A549 (cell line): Measurements from ENCODE around the gene G6PC1. TPM values are rescaled to one million over a fixed set of nuclear protein-coding genes. Genes with fewer than 3 reads are reported as not detected.

Source experiments
- ATAC-seq, 2 experiments: fragments of 200-7000 bp in 1 of 2; fragments of >200 bp in 1 of 2; cut with Nextera tagmentation in 1 of 2; cut with Tn5 transposase in 1 of 2; 3 replicates each; pipeline versions ENCODE4 v1.8.0 to v1.9.1; 2018 to 2020; ENCODE audit warnings: mild to moderate bottlenecking in 1 of 2, moderate library complexity in 1 of 2
- CTCF ChIA-PET: fragments of 300-600 bp; sonication (Branson Sonifier 250); formaldehyde crosslinking; extraction: SDS; loops from one replicate; lab custom pipeline; 2021; ENCODE audit warnings: antibody characterized with exemption, inconsistent platforms; lab: Yijun Ruan, JAX
- POLR2A ChIA-PET: fragments of 350-600 bp; formaldehyde crosslinking; extraction: SDS; loops from one replicate; lab custom pipeline; 2021; ENCODE audit warnings: antibody characterized with exemption, inconsistent platforms; lab: Yijun Ruan, JAX
- DNase-seq, 2 experiments: peaks; one replicate each; pipeline versions ENCODE4 v3.0.0 to v3.0.0-alpha.2; 2011 to 2016; ENCODE audit warnings: low read depth in 1 of 2, low spot score in 1 of 2
- FAIRE-seq: peaks from 2 replicates; lab custom pipeline; 2011; peaks lifted over from hg19 to GRCh38; lab: Jason Lieb, UNC
- H3K27ac ChIP-seq, 2 experiments: fragments of >200 bp; sonication (Bioruptor Twin); formaldehyde crosslinking; 3 replicates each; pipeline ENCODE4 v1.5.1; 2016 to 2017
- H3K4me1 ChIP-seq: fragments of >200 bp; sonication (Bioruptor Twin); formaldehyde crosslinking; 3 replicates; pipeline ENCODE4 v1.6.1; 2016
- H3K4me2 ChIP-seq: fragments of >200 bp; sonication (Bioruptor Twin); formaldehyde crosslinking; 3 replicates; pipeline ENCODE4 v1.6.1; 2016
- H3K4me3 ChIP-seq: fragments of >200 bp; sonication (Bioruptor Twin); formaldehyde crosslinking; 3 replicates; pipeline ENCODE4 v1.5.1; 2016
- H3K9me3 ChIP-seq: fragments of >200 bp; sonication (Bioruptor Twin); formaldehyde crosslinking; 3 replicates; pipeline ENCODE4 v1.6.1; 2016
- CBX2 ChIP-seq: fragments of 200-600 bp; sonication (generic); IDR thresholded peaks from 2 replicates; pipeline ENCODE4 v1.6.1; 2016; ENCODE audit warnings: low read depth, mild to moderate bottlenecking, borderline replicate concordance
- CEBPB ChIP-seq, 2 experiments: fragments of >200 bp in 1 of 2; sonication (Bioruptor Twin) in 1 of 2; formaldehyde crosslinking in 1 of 2; IDR thresholded peaks; 2 replicates each; pipeline ENCODE4 v1.6.1; 2012 to 2016
- CHD2 ChIP-seq: fragments of 150-350 bp; IDR thresholded peaks from 2 replicates; pipeline ENCODE4 v1.6.1; 2014; ENCODE audit warnings: low read length; ENCODE audit not compliant: partially characterized antibody
- ESRRA ChIP-seq: fragments of 150-350 bp; IDR thresholded peaks from 2 replicates; pipeline ENCODE4 v1.6.1; 2014; ENCODE audit warnings: mild to moderate bottlenecking, low read length, borderline replicate concordance
- FOSB ChIP-seq: fragments of 250-450 bp; sonication (Bioruptor Pico); IDR thresholded peaks from 2 replicates; pipeline ENCODE4 v1.5.0; 2020; ENCODE audit warnings: mild to moderate bottlenecking, moderate library complexity
- FOSL2 ChIP-seq, 2 experiments: fragments of 450-650 bp in 1 of 2; fragments of >200 bp in 1 of 2; sonication (Bioruptor Twin) in 1 of 2; formaldehyde crosslinking; IDR thresholded peaks; 2 replicates each; pipeline versions ENCODE4 v1.5.0 to v1.6.1; 2016 to 2020; ENCODE audit warnings: mild to moderate bottlenecking in 1 of 2, moderate library complexity in 1 of 2
- FOXS1 ChIP-seq: fragments of 250-450 bp; sonication (Bioruptor Pico); IDR thresholded peaks from 2 replicates; pipeline ENCODE4 v1.5.0; 2020; ENCODE audit warnings: mild to moderate bottlenecking, moderate library complexity
- HOXA7 ChIP-seq: fragments of 250-450 bp; sonication (Bioruptor Pico); IDR thresholded peaks from 2 replicates; pipeline ENCODE4 v1.5.0; 2020; ENCODE audit warnings: mild to moderate bottlenecking, moderate library complexity
- JUN ChIP-seq, 2 experiments: fragments of >200 bp; sonication (Bioruptor Twin); formaldehyde crosslinking; IDR thresholded peaks; 2 replicates in 1 of 2; 3 replicates in 1 of 2; pipeline ENCODE4 v1.6.1; 2016 to 2017
- KDM1A ChIP-seq: fragments of 200-600 bp; sonication (generic); IDR thresholded peaks from 2 replicates; pipeline ENCODE4 v1.6.1; 2016; ENCODE audit warnings: low read depth, mild to moderate bottlenecking
- KDM5A ChIP-seq: fragments of 200-600 bp; sonication (generic); IDR thresholded peaks from 2 replicates; pipeline ENCODE4 v1.6.1; 2016; ENCODE audit warnings: antibody characterized with exemption, mild to moderate bottlenecking
- MAFK ChIP-seq: fragments of 450-650 bp; IDR thresholded peaks from 2 replicates; pipeline ENCODE4 v1.6.1; 2014; ENCODE audit not compliant: partially characterized antibody
- MAZ ChIP-seq: fragments of 150-350 bp; IDR thresholded peaks from 2 replicates; pipeline ENCODE4 v1.6.1; 2014; ENCODE audit warnings: antibody characterized with exemption, low read depth, low read length, borderline replicate concordance
- NPAS2 ChIP-seq: fragments of 250-450 bp; sonication (Bioruptor Pico); IDR thresholded peaks from 2 replicates; pipeline ENCODE4 v1.8.0; 2022; ENCODE audit warnings: mild to moderate bottlenecking, moderate library complexity, borderline replicate concordance
- NR3C1 ChIP-seq: fragments of >200 bp; sonication (Bioruptor Twin); formaldehyde crosslinking; IDR thresholded peaks from 3 replicates; pipeline ENCODE4 v1.6.1; 2017
- POLR2AphosphoS2 ChIP-seq: conservative IDR thresholded peaks from 2 replicates; pipeline ENCODE4 v1.6.1; 2012; ENCODE audit warnings: low read length, improper control_type of control experiment, inconsistent platforms
- RAD21 ChIP-seq, 2 experiments: fragments of >200 bp in 1 of 2; sonication (Bioruptor Twin) in 1 of 2; formaldehyde crosslinking in 1 of 2; IDR thresholded peaks in 1 of 2; conservative IDR thresholded peaks in 1 of 2; 2 replicates in 1 of 2; 3 replicates in 1 of 2; pipeline ENCODE4 v1.6.1; 2012 to 2018; ENCODE audit warnings: inconsistent platforms in 1 of 2
- SMC3 ChIP-seq: fragments of >200 bp; sonication (Bioruptor Twin); formaldehyde crosslinking; IDR thresholded peaks from 3 replicates; pipeline ENCODE4 v1.6.1; 2018; ENCODE audit warnings: inconsistent platforms
- SREBF2 ChIP-seq: fragments of 450-650 bp; IDR thresholded peaks from 2 replicates; pipeline ENCODE4 v1.6.1; 2014; ENCODE audit warnings: mild to moderate bottlenecking, moderate library complexity
- TFCP2L1 ChIP-seq: fragments of 250-450 bp; sonication (Bioruptor Pico); IDR thresholded peaks from 2 replicates; pipeline ENCODE4 v1.5.0; 2021; ENCODE audit warnings: mild to moderate bottlenecking
- ZFP36 ChIP-seq: fragments of 450-650 bp; IDR thresholded peaks from 2 replicates; pipeline ENCODE4 v1.6.1; 2014; ENCODE audit warnings: borderline replicate concordance; ENCODE audit not compliant: partially characterized antibody
- ZNF302 ChIP-seq: fragments of 250-450 bp; sonication (Bioruptor Pico); IDR thresholded peaks from 2 replicates; pipeline ENCODE4 v1.9.0; 2021; ENCODE audit warnings: inconsistent platforms, mild to moderate bottlenecking, moderate library complexity
- ZSCAN20 ChIP-seq: fragments of 250-450 bp; sonication (Bioruptor Pico); IDR thresholded peaks from 2 replicates; pipeline ENCODE4 v1.8.0; 2022; ENCODE audit warnings: mild to moderate bottlenecking, moderate library complexity
- WGBS: methylation state at CpG from one replicate; pipeline ENCODE4 v1.1.6; 2017; ENCODE audit errors: missing lambda C conversion rate; 5-methylcytosine and 5-hydroxymethylcytosine counted together
- polyA plus RNA-seq, 4 experiments: library from polyadenylated mRNA; depleted of rRNA in 3 of 4; stranded (reverse); fragments of >200 nt; fragmentation: RNase III in 1 of 4; extraction: RNeasy Plus Mini Kit Qiagen cat#74134 plus additional on column Dnase treatment in 1 of 4; gene quantifications; 2 replicates in 3 of 4; 3 replicates in 1 of 4; pipeline ENCODE4 v1.2.3, GENCODE V29; 2011 to 2017
- TF ChIP-seq, protein P1 (sequence below): fragments of 200-600 bp; sonication (generic); IDR thresholded peaks from 2 replicates; pipeline ENCODE4 v1.6.1; 2016; ENCODE audit warnings: antibody characterized with exemption, mild to moderate bottlenecking, moderate library complexity
- TF ChIP-seq, protein P2 (sequence below): fragments of 250-450 bp; sonication (Bioruptor Pico); IDR thresholded peaks from 2 replicates; pipeline ENCODE4 v1.5.0; 2021; ENCODE audit warnings: mild to moderate bottlenecking, moderate library complexity, borderline replicate concordance
- TF ChIP-seq, protein P3 (sequence below): fragments of 150-350 bp; IDR thresholded peaks from 2 replicates; pipeline ENCODE4 v1.6.1; 2014; ENCODE audit warnings: low read depth, mild to moderate bottlenecking, low read length
- TF ChIP-seq, protein P4 (sequence below): fragments of 250-450 bp; sonication (Bioruptor Pico); IDR thresholded peaks from 2 replicates; pipeline ENCODE4 v1.5.0; 2020; ENCODE audit warnings: low read depth, mild to moderate bottlenecking, moderate library complexity

G6PC1 gene
- polyA plus RNA-seq, 2 of the 4 experiments (the other 2 are of a cell fraction), result not detected

DNA sequence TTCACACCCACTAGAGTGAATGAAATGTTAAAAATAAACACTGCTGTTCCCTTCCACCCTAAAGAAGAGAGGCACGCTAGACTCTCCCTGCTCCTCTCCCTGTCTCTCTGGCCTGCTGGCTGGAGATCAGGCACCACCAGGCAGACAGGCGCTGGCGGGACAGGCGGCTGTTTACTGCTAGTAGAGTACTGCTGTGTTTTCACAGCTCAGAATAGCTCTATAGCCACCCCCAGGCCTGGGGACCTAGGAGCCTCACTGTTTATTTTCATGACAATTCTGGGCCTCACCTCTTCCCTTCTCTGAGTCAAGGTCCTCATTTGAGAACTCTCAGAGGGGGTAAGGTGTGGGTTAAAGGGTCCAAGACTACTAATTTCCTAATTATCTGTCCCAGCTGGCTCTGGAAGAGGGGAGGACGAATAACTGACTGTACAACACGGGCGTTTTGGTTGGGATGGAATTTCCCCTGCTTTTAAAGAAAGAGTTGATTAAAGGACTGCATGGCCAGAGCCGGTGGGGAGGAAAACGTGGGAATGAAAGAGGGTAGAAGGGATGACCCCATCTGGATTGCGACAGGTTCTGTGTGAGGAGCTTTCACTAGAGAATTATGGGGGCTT is 9.0 kb upstream of the G6PC1 start:
- H3K4me3 ChIP-seq, result no peak overlapping the region
- no peak for DNase-seq
- ChIA-PET CTCF (interaction anchor here (1.0 to 3.5 kb wide), 9 partner anchors 9 to 50 kb away, joined by 3 to 17 read pairs (median 3); partner anchors contain the start of gene G6PC1), POLR2A (interaction anchor here (1.2 kb wide), 1 partner anchor 68 kb away, joined by 3 read pairs; the partner anchor contains the start of gene BECN1)
- no peaks in the 10 kb centered on the region for H3K9me3 ChIP-seq
- peaks cover 30% of the 10 kb centered on the region for H3K4me1 ChIP-seq
- no peak overlapping the region for H3K4me2 ChIP-seq
- TF ChIP-seq FOSB (CRISPR knock-in tag) (no peak), SREBF2 (no peak), MAFK (no peak), NPAS2 (CRISPR knock-in tag) (no peak), CHD2 (no peak), KDM1A (no peak), ZSCAN20 (CRISPR knock-in tag) (no peak), ZFP36 (no peak), FOSL2 (IDR thresholded peaks at IDR 0.05) (no peak), FOSL2 (CRISPR knock-in tag; IDR thresholded peaks at IDR 0.05) (no peak), RAD21 (conservative IDR thresholded peaks at IDR 0.05 in 1 of 2, IDR thresholded peaks at IDR 0.05 in 1 of 2) (no peak), ZNF302 (CRISPR knock-in tag) (no peak), SMC3 (no peak), MAZ (no peak), KDM5A (no peak), NR3C1 (no peak)
- TF ChIP-seq, protein P1, sequence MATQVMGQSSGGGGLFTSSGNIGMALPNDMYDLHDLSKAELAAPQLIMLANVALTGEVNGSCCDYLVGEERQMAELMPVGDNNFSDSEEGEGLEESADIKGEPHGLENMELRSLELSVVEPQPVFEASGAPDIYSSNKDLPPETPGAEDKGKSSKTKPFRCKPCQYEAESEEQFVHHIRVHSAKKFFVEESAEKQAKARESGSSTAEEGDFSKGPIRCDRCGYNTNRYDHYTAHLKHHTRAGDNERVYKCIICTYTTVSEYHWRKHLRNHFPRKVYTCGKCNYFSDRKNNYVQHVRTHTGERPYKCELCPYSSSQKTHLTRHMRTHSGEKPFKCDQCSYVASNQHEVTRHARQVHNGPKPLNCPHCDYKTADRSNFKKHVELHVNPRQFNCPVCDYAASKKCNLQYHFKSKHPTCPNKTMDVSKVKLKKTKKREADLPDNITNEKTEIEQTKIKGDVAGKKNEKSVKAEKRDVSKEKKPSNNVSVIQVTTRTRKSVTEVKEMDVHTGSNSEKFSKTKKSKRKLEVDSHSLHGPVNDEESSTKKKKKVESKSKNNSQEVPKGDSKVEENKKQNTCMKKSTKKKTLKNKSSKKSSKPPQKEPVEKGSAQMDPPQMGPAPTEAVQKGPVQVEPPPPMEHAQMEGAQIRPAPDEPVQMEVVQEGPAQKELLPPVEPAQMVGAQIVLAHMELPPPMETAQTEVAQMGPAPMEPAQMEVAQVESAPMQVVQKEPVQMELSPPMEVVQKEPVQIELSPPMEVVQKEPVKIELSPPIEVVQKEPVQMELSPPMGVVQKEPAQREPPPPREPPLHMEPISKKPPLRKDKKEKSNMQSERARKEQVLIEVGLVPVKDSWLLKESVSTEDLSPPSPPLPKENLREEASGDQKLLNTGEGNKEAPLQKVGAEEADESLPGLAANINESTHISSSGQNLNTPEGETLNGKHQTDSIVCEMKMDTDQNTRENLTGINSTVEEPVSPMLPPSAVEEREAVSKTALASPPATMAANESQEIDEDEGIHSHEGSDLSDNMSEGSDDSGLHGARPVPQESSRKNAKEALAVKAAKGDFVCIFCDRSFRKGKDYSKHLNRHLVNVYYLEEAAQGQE, result no peak
- TF ChIP-seq, protein P2, sequence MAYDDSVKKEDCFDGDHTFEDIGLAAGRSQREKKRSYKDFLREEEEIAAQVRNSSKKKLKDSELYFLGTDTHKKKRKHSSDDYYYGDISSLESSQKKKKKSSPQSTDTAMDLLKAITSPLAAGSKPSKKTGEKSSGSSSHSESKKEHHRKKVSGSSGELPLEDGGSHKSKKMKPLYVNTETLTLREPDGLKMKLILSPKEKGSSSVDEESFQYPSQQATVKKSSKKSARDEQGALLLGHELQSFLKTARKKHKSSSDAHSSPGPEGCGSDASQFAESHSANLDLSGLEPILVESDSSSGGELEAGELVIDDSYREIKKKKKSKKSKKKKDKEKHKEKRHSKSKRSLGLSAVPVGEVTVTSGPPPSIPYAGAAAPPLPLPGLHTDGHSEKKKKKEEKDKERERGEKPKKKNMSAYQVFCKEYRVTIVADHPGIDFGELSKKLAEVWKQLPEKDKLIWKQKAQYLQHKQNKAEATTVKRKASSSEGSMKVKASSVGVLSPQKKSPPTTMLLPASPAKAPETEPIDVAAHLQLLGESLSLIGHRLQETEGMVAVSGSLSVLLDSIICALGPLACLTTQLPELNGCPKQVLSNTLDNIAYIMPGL (CRISPR knock-in tag), result no peak
- TF ChIP-seq, protein P3, sequence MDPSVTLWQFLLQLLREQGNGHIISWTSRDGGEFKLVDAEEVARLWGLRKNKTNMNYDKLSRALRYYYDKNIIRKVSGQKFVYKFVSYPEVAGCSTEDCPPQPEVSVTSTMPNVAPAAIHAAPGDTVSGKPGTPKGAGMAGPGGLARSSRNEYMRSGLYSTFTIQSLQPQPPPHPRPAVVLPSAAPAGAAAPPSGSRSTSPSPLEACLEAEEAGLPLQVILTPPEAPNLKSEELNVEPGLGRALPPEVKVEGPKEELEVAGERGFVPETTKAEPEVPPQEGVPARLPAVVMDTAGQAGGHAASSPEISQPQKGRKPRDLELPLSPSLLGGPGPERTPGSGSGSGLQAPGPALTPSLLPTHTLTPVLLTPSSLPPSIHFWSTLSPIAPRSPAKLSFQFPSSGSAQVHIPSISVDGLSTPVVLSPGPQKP, result no peak
- no peak for FAIRE-seq
- peak overlapping the region in 1 of 2 experiments; percentile 43; a peak in 3 of 6 replicates for H3K27ac ChIP-seq
- peak in 1 of 2 experiments; percentile 13; a peak in 1 of 6 replicates for ATAC-seq
- WGBS, result 61% methylated on average over 10 of the region's 10 CpGs

DNA sequence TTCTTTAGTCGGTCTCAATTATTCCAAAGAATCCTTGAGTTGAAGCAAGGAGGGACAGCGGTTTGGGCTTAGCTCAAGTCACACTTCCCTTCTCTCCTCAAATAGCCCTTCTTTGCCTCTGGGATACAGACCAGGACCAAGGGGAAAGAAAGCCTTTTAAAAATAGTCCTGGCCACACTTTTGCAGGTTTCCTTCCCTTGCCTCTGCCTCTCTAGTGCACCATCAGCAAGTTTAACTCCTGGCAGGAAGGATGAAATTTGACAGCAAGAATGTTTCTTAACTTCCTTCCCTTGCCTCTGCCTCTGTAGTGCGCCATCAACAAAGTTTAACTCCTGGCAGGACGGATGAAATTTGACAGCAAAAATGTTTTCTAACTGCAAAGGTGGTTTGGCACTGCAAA is 7.2 kb upstream of the G6PC1 start:
- Histone ChIP-seq H3K4me1 (peaks cover 27% of the 10 kb centered on the region), H3K4me2 (peak overlapping the region; percentile 66; the same call in 1 of the 3 replicates), H3K9me3 (no peaks in the 10 kb centered on the region), H3K27ac (peak overlapping the region; percentile 68 to 78; a peak in 5 of 6 replicates), H3K4me3 (no peak overlapping the region)
- 95% methylated on average over 4 of the region's 4 CpGs for WGBS
- no peak for DNase-seq
- ChIA-PET POLR2A (no interaction called here), CTCF (interaction anchor here (0.7 to 2.8 kb wide), 6 partner anchors 11 to 73 kb away, joined by 3 to 17 read pairs (median 6); partner anchors contain the start of gene AOC2)
- no peak for FAIRE-seq
- ATAC-seq, result no peak
- TF ChIP-seq ZFP36 (no peak), ZNF302 (CRISPR knock-in tag) (no peak), FOSB (CRISPR knock-in tag) (no peak), ESRRA (no peak), TFCP2L1 (CRISPR knock-in tag) (no peak), MAFK (no peak), KDM5A (no peak), JUN (IDR thresholded peaks at IDR 0.05) (no peak), CEBPB (IDR thresholded peaks at IDR 0.05) (no peak), FOXS1 (no peak), CBX2 (no peak), POLR2AphosphoS2 (no peak), HOXA7 (CRISPR knock-in tag) (no peak)
- TF ChIP-seq, protein P4, sequence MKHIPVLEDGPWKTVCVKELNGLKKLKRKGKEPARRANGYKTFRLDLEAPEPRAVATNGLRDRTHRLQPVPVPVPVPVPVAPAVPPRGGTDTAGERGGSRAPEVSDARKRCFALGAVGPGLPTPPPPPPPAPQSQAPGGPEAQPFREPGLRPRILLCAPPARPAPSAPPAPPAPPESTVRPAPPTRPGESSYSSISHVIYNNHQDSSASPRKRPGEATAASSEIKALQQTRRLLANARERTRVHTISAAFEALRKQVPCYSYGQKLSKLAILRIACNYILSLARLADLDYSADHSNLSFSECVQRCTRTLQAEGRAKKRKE (CRISPR knock-in tag), result no peak
